ENCODE measurements around the gene LRRN2.

Gene LRRN2

DNA sequence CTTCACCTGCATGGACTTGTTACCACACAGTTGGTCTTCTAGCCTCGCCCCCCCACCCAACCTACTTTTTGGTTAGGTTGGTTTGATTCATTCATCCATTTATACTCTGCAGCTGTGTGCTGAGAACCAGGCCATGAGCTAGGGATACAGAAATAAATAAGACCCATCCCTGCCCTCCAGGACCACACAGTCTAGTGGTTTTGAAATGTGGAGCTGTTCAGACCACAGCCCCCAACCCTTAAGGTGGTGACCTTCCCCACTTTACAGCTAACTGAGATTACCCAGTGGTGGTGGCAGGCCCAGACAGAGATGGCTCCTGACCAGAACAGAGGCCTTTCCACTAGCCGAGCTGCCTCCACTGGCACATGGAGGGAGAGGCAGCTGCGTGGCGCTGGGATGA is 37.0 kb downstream of the LRRN2 start:
- no peak for DNase-seq (ENCODE audit: low read depth)
- TF ChIP-seq POLR2A (IDR thresholded peaks at IDR 0.05; ENCODE audit: extremely low read depth, insufficient read length): no peak
- TF ChIP-seq, protein P1, sequence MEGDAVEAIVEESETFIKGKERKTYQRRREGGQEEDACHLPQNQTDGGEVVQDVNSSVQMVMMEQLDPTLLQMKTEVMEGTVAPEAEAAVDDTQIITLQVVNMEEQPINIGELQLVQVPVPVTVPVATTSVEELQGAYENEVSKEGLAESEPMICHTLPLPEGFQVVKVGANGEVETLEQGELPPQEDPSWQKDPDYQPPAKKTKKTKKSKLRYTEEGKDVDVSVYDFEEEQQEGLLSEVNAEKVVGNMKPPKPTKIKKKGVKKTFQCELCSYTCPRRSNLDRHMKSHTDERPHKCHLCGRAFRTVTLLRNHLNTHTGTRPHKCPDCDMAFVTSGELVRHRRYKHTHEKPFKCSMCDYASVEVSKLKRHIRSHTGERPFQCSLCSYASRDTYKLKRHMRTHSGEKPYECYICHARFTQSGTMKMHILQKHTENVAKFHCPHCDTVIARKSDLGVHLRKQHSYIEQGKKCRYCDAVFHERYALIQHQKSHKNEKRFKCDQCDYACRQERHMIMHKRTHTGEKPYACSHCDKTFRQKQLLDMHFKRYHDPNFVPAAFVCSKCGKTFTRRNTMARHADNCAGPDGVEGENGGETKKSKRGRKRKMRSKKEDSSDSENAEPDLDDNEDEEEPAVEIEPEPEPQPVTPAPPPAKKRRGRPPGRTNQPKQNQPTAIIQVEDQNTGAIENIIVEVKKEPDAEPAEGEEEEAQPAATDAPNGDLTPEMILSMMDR (IDR thresholded peaks at IDR 0.05; ENCODE audit: low read depth, low read length): no peak
- TF ChIP-seq, protein P2, sequence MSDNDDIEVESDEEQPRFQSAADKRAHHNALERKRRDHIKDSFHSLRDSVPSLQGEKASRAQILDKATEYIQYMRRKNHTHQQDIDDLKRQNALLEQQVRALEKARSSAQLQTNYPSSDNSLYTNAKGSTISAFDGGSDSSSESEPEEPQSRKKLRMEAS (IDR thresholded peaks at IDR 0.05; ENCODE audit: low read depth, low read length): no peak
- TF ChIP-seq MYC (IDR thresholded peaks at IDR 0.05; ENCODE audit: low read depth, low read length): no peak
- H3K4me3 ChIP-seq (ENCODE audit: low read depth, low read length): no peak overlapping the region

DNA sequence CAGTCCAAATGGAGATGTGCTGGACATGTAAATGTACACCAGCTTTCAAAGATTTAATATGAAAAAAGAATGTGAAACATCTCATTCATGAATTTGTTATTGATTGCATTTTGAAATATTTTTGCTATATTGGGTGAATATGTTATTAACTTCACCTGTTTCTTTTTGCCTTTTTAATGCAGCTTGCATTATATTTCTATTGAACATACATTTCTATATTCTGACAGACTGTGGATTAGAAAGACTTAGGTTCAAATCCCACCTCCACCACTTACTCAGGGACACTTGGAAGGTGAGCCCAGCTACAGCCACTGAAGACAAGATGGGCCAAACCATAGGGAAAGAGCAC is 37.8 kb downstream of the LRRN2 start:
- TF ChIP-seq, protein P1 (IDR thresholded peaks at IDR 0.05; ENCODE audit: low read depth, low read length): no peak
- TF ChIP-seq, protein P2 (IDR thresholded peaks at IDR 0.05; ENCODE audit: low read depth, low read length): no peak
- TF ChIP-seq MYC (IDR thresholded peaks at IDR 0.05; ENCODE audit: low read depth, low read length) (no peak), POLR2A (IDR thresholded peaks at IDR 0.05; ENCODE audit: extremely low read depth, insufficient read length) (no peak)

DNA sequence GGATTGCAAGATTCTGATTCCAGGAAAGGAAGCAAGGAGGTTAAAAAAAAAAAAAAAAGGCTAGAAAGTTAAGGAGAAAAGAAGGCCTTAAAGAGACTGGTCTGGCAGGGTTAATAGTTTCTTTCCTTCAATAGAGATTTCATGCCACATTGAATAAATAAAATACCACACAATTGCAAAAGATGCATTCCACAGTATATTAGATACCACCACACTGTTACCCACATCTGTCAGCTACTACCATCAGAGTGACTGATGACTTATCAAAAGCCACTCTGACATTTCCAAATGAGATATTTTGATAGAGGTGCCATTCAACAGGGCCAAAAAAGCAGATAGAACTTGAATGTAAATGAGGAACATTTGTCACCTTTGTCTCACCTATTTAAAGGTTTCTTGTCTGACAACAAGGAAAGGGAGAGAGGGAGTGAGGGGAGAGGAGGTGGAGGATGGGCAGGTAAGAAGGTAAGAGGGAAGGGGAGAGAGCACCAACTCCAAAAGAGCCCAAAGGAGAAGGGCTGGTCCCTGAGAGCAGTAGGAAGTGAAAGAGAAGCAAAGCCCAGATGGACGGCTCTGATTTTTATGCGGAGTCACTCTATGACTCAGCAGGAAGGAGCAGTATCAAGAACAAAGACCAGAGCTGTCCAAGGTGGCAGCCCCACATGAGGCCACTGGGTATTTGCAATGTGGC is 38.3 kb downstream of the LRRN2 start:
- no peak overlapping the region for H3K4me3 ChIP-seq (ENCODE audit: low read depth, low read length)
- TF ChIP-seq, protein P2 (IDR thresholded peaks at IDR 0.05; ENCODE audit: low read depth, low read length): peak; percentile 66
- TF ChIP-seq, protein P1 (IDR thresholded peaks at IDR 0.05; ENCODE audit: low read depth, low read length): no peak
- TF ChIP-seq MYC (IDR thresholded peaks at IDR 0.05; ENCODE audit: low read depth, low read length): peak; percentile 33; the same call in 1 of the 2 replicates
- TF ChIP-seq POLR2A (IDR thresholded peaks at IDR 0.05; ENCODE audit: extremely low read depth, insufficient read length): no peak
- DNase-seq (ENCODE audit: low read depth): peak; percentile 66

More for the DNA sequence above, 37.8 kb downstream of the LRRN2 start:
- DNase-seq (ENCODE audit: low read depth): no peak
- H3K4me3 ChIP-seq (ENCODE audit: low read depth, low read length): no peak overlapping the region

DNA sequence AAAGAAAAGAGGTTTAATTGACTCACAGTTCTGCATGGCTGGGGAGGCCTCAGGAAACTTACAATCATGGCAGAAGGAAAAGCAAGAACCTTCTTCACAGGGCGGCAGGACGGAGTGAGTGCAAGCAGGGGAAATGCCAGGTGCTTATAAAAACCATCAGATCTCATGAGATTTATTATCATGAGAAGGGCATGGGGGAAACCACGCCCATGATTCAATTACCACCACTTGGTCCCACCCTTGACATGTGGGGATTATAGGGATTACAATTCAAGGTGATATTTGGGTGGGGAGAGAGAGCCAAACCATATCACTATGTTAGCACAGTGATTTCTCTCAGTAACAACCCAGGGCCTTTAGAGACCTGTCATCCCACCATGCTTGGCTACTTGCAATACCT is 39.9 kb downstream of the LRRN2 start:
- TF ChIP-seq, protein P2 (IDR thresholded peaks at IDR 0.05; ENCODE audit: low read depth, low read length): no peak
- TF ChIP-seq POLR2A (IDR thresholded peaks at IDR 0.05; ENCODE audit: extremely low read depth, insufficient read length) (no peak), MYC (IDR thresholded peaks at IDR 0.05; ENCODE audit: low read depth, low read length) (no peak)
- TF ChIP-seq, protein P1 (IDR thresholded peaks at IDR 0.05; ENCODE audit: low read depth, low read length): no peak
- no peak overlapping the region for H3K4me3 ChIP-seq (ENCODE audit: low read depth, low read length)

DNA sequence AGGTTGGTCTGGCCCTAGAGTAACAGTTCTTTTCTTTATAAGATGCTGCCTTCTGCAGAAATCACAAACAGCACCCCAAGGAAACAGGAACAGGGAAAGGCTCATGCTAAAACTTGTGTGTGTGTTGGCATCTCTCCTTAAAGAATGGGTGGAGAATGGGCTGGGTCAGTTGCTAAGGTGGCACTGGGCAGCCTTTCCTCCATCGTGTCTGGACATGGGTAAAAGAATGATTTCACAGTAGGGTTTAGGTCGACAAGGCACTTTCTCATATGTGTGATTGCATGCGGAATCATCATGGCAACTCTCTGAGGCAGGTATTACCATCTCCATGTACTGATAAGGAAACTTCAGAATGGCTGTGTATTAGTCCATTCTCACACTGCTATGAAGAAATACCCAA is 40.3 kb downstream of the LRRN2 start:
- no peak for DNase-seq (ENCODE audit: low read depth)
- TF ChIP-seq MYC (IDR thresholded peaks at IDR 0.05; ENCODE audit: low read depth, low read length): no peak
- no peak for TF ChIP-seq POLR2A (IDR thresholded peaks at IDR 0.05; ENCODE audit: extremely low read depth, insufficient read length)
- TF ChIP-seq, protein P1 (IDR thresholded peaks at IDR 0.05; ENCODE audit: low read depth, low read length): no peak
- TF ChIP-seq, protein P2 (IDR thresholded peaks at IDR 0.05; ENCODE audit: low read depth, low read length): no peak
- H3K4me3 ChIP-seq (ENCODE audit: low read depth, low read length): no peak overlapping the region

More for the DNA sequence above, 39.9 kb downstream of the LRRN2 start:
- DNase-seq (ENCODE audit: low read depth): no peak
